Measurements from ENCODE around the gene SYT1. TPM values are rescaled to one million over a fixed set of nuclear protein-coding genes. Genes with fewer than 3 reads are reported as not detected.

Gene SYT1
- total RNA-seq, 2 donors from 2014 or later, result 1.0 to 22.7 TPM

DNA sequence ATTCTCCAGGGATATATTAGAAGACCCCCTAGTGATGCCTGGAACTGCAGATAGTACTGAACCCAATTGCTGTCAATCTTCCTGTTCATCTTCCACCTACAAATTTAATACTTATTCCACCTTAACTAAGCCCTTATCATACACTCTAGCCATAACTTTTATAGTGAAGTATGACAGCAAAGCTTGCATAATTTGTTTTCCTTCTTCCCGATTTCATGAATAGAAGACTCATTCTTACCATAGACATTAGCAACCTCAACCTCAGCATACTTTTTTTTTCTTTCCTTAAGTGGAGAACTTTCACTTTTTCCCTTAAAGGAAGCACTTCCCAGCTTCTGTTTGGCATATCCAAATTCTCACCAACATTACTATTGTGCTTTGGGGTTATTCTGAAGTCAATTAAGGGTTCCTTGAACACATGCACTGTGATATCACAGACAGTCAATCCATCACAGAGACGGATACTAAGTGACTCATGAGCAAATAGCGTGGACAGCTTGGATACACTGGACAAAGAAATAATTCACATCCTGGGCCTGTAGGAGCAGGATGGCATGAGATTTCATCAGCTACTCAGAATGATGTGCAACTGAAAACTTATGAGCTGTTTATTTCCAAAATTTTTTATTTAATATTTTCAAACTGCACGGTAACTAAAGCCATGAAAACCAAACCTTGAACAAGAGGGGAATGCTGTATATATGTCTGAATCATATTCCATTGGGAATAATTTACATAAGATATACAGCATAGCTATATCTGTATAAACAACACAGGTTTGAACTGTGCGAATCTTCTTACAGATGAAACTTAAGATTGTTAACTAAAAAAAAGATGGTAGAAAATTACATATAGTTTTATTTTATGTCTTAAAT is 63.9 kb downstream of the SYT1 start:
- DNase-seq, result no peak
- Histone ChIP-seq H3K4me1 (no peaks in the 10 kb centered on the region), H3K27ac (no peak overlapping the region), H3K36me3 (replicated peaks in 1 of 2; ENCODE audit: insufficient read depth in 1 of 2, low read depth in 2 of 2) (no peaks in the 10 kb centered on the region), H3K27me3 (no peaks in the 10 kb centered on the region), H3K4me3 (no peak overlapping the region), H3K9me3 (no peaks in the 10 kb centered on the region)
- TF ChIP-seq POLR2A (IDR thresholded peaks at IDR 0.05), result no peak
- TF ChIP-seq, protein P1, sequence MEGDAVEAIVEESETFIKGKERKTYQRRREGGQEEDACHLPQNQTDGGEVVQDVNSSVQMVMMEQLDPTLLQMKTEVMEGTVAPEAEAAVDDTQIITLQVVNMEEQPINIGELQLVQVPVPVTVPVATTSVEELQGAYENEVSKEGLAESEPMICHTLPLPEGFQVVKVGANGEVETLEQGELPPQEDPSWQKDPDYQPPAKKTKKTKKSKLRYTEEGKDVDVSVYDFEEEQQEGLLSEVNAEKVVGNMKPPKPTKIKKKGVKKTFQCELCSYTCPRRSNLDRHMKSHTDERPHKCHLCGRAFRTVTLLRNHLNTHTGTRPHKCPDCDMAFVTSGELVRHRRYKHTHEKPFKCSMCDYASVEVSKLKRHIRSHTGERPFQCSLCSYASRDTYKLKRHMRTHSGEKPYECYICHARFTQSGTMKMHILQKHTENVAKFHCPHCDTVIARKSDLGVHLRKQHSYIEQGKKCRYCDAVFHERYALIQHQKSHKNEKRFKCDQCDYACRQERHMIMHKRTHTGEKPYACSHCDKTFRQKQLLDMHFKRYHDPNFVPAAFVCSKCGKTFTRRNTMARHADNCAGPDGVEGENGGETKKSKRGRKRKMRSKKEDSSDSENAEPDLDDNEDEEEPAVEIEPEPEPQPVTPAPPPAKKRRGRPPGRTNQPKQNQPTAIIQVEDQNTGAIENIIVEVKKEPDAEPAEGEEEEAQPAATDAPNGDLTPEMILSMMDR (IDR thresholded peaks at IDR 0.05), result no peak
- intact Hi-C loops (cut with DNase I), result no loop called here
- ATAC-seq, result no peak
- WGBS, 2 donors, result 57 to 61% methylated on average over 5 of the region's 5 CpGs

DNA sequence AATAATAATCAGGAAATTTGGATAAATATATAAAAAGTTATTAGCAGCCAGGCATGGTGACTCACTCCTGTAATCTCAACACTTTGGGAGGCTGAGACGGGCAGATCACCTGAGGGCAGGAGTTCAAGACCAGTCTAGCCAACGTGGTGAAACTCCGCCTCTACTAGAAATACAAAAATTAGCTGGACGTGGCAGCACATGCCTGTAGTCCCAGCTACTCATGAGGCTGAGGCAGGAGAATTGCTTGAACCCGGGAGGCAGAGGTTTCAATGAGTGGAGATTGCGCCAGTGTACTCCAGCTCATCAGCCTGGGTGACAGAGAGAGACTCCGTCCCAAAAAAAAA is 64.5 kb downstream of the SYT1 start:
- no peak for ATAC-seq
- Histone ChIP-seq H3K4me3 (no peak overlapping the region), H3K36me3 (replicated peaks in 1 of 2; ENCODE audit: insufficient read depth in 1 of 2, low read depth in 2 of 2) (no peaks in the 10 kb centered on the region), H3K9me3 (no peaks in the 10 kb centered on the region), H3K27ac (no peak overlapping the region), H3K27me3 (no peaks in the 10 kb centered on the region), H3K4me1 (no peaks in the 10 kb centered on the region)
- TF ChIP-seq, protein P1 (IDR thresholded peaks at IDR 0.05), result no peak
- no peak for TF ChIP-seq POLR2A (IDR thresholded peaks at IDR 0.05)
- intact Hi-C loops (cut with DNase I), result no loop called here
- no peak for DNase-seq
- 63 to 81% methylated on average over 7 of the region's 7 CpGs for WGBS, 2 donors

GRCh38 chr12:78931466-78931990 is 67.0 kb downstream of the SYT1 start:
- WGBS, 2 donors, result 84 to 89% methylated on average over 1 of the region's 1 CpG
- no peaks in the 10 kb centered on the region for H3K4me1 ChIP-seq
- H3K27ac ChIP-seq, result no peak overlapping the region
- H3K4me3 ChIP-seq, result no peak overlapping the region
- DNase-seq, result no peak
- no peaks in the 10 kb centered on the region for H3K27me3 ChIP-seq
- intact Hi-C loops (cut with DNase I), result no loop called here
- ATAC-seq, result no peak
- no peak for TF ChIP-seq POLR2A (IDR thresholded peaks at IDR 0.05)
- TF ChIP-seq, protein P1 (IDR thresholded peaks at IDR 0.05), result no peak
- no peaks in the 10 kb centered on the region for H3K9me3 ChIP-seq
- H3K36me3 ChIP-seq (replicated peaks in 1 of 2; ENCODE audit: insufficient read depth in 1 of 2, low read depth in 2 of 2), result no peaks in the 10 kb centered on the region

- no peak for DNase-seq
- WGBS, 2 donors, result 53 to 63% methylated on average over 2 of the region's 2 CpGs
- intact Hi-C loops (cut with DNase I), result no loop called here
Observed at GRCh38 chr12:78933014-78933413, 68.4 kb downstream of the SYT1 start.

More at GRCh38 chr12:78933014-78933413, 68.4 kb downstream of the SYT1 start:
- Histone ChIP-seq H3K9me3 (no peaks in the 10 kb centered on the region), H3K27me3 (no peaks in the 10 kb centered on the region), H3K4me1 (no peaks in the 10 kb centered on the region), H3K4me3 (no peak overlapping the region), H3K36me3 (replicated peaks in 1 of 2; ENCODE audit: insufficient read depth in 1 of 2, low read depth in 2 of 2) (no peaks in the 10 kb centered on the region), H3K27ac (no peak overlapping the region)
- no peak for TF ChIP-seq POLR2A (IDR thresholded peaks at IDR 0.05)
- TF ChIP-seq, protein P1 (IDR thresholded peaks at IDR 0.05), result no peak
- no peak for ATAC-seq
